Esophagus squamous epithelium (tissue), 4 donors: ENCODE data around the gene WEE1.

Experiments used
- CTCF ChIP-seq, 6 experiments: fragments of 450-650 bp in 4 of 6; fragments of 200-600 bp in 2 of 6; sonication (generic) in 2 of 6; IDR thresholded peaks; one replicate each; pipeline ENCODE4 v1.5.1; 2016 to 2019; ENCODE audit warnings: antibody characterized with exemption in 6 of 6, mild to moderate bottlenecking in 4 of 6, moderate library complexity in 4 of 6
- POLR2A ChIP-seq, 4 donors: fragments of 450-650 bp; IDR thresholded peaks; one replicate each; pipeline ENCODE4 v1.6.1; 2017; ENCODE audit warnings: antibody characterized with exemption in 4 of 4, mild to moderate bottlenecking in 4 of 4, moderate library complexity in 3 of 4

- no peak for TF ChIP-seq CTCF (IDR thresholded peaks at IDR 0.05)
- no peak for TF ChIP-seq POLR2A (IDR thresholded peaks at IDR 0.05)
These were observed 21.0 kb downstream of the WEE1 start for GRCh38 chr11:9594267-9595046.
